Right atrium auricular region (tissue), 2 donors: ENCODE data around the gene MRTFB. TPM values are rescaled to one million over a fixed set of nuclear protein-coding genes. Genes with fewer than 3 reads are reported as not detected.
"Not testable (repeated sequence)": the region's sequence is repeated elsewhere in the genome, so short reads cannot be mapped to it uniquely, and the experiment has no call there.

Experiments used
- DNase-seq: peaks from one replicate; pipeline ENCODE4 v3.0.0-alpha.2; 2019; ENCODE audit warnings: low spot score
- H3K27ac ChIP-seq, 2 donors: fragments of 200-600 bp; sonication (generic); 1 replicate in 1 of 2; 2 replicates in 1 of 2; pipeline ENCODE4 v1.5.1; 2016 to 2019
- H3K27me3 ChIP-seq, 2 donors: fragments of 200-600 bp; sonication (generic); one replicate each; pipeline versions ENCODE4 v1.5.1 to v1.6.0; 2017 to 2019
- H3K36me3 ChIP-seq: fragments of 200-600 bp; sonication (generic); one replicate; pipeline ENCODE4 v1.5.1; 2016
- H3K4me1 ChIP-seq, 2 donors: fragments of 200-600 bp; sonication (generic); one replicate each; pipeline versions ENCODE4 v1.5.1 to v1.6.0; 2017 to 2019
- H3K4me3 ChIP-seq, 2 donors: fragments of 200-600 bp; sonication (generic); 1 replicate in 1 of 2; 2 replicates in 1 of 2; pipeline ENCODE4 v1.5.1; 2017 to 2019; ENCODE audit warnings: mild to moderate bottlenecking in 1 of 2, moderate library complexity in 1 of 2
- H3K9me3 ChIP-seq, 2 donors: fragments of 200-600 bp; sonication (generic); one replicate each; pipeline ENCODE4 v1.5.1; 2019
- CTCF ChIP-seq, 2 donors: fragments of 200-600 bp; sonication (generic); IDR thresholded peaks; one replicate each; pipeline ENCODE4 v1.5.1; 2019; ENCODE audit warnings: antibody characterized with exemption in 2 of 2
- total RNA-seq, 2 donors: library from RNA; depleted of rRNA; stranded (reverse); fragments of >200 nt; gene quantifications; one replicate each; pipeline ENCODE4 v1.1.0, GENCODE V29; 2016

MRTFB gene
- total RNA-seq, 2 donors from 2014 or later, result 38.6 to 46.5 TPM

- Histone ChIP-seq H3K27me3 (no peaks in the 10 kb centered on the region), H3K4me1 (peaks cover 0 to 63% of the 10 kb centered on the region in 2 donors), H3K27ac (peak overlapping the region in 1 of 2 donors; percentile 57), H3K4me3 (no peak overlapping the region), H3K9me3 (no peaks in the 10 kb centered on the region), H3K36me3 (no peaks in the 10 kb centered on the region)
- no peak for TF ChIP-seq CTCF (IDR thresholded peaks at IDR 0.05)
- DNase-seq, result no peak
These were observed 42.2 kb downstream of the MRTFB start for GRCh38 chr16:14113344-14113743.

GRCh38 chr16:14117051-14117450 is 45.9 kb downstream of the MRTFB start:
- no peak for TF ChIP-seq CTCF (IDR thresholded peaks at IDR 0.05)
- no peak for DNase-seq
- Histone ChIP-seq H3K27me3 (no peaks in the 10 kb centered on the region), H3K27ac (no peak overlapping the region), H3K9me3 (no peaks in the 10 kb centered on the region), H3K36me3 (no peaks in the 10 kb centered on the region), H3K4me3 (no peak overlapping the region), H3K4me1 (peaks cover 0 to 36% of the 10 kb centered on the region in 2 donors)

- Histone ChIP-seq H3K36me3 (no peaks in the 10 kb centered on the region), H3K4me3 (no peak overlapping the region), H3K4me1 (peaks cover 0 to 15% of the 10 kb centered on the region in 2 donors), H3K27me3 (no peaks in the 10 kb centered on the region), H3K9me3 (no peaks in the 10 kb centered on the region), H3K27ac (no peak overlapping the region)
- no peak for DNase-seq
- TF ChIP-seq CTCF (IDR thresholded peaks at IDR 0.05), result no peak
These were observed 48.7 kb downstream of the MRTFB start for GRCh38 chr16:14119799-14120198.

GRCh38 chr16:14120335-14120734 is 49.2 kb downstream of the MRTFB start:
- H3K36me3 ChIP-seq, result no peaks in the 10 kb centered on the region

GRCh38 chr16:14121142-14121541 is 50.0 kb downstream of the MRTFB start:
- H3K4me3 ChIP-seq, result no peak overlapping the region
- TF ChIP-seq CTCF (IDR thresholded peaks at IDR 0.05), result no peak
- no peak overlapping the region for H3K27ac ChIP-seq
- H3K27me3 ChIP-seq, result no peaks in the 10 kb centered on the region
- DNase-seq, result no peak
- peaks cover 0 to 22% of the 10 kb centered on the region in 2 donors for H3K4me1 ChIP-seq
- H3K36me3 ChIP-seq, result no peaks in the 10 kb centered on the region
- no peaks in the 10 kb centered on the region for H3K9me3 ChIP-seq

More at GRCh38 chr16:14120335-14120734, 49.2 kb downstream of the MRTFB start:
- no peak for DNase-seq
- Histone ChIP-seq H3K27me3 (no peaks in the 10 kb centered on the region), H3K4me1 (peaks cover 0 to 20% of the 10 kb centered on the region in 2 donors), H3K9me3 (no peaks in the 10 kb centered on the region), H3K4me3 (no peak overlapping the region), H3K27ac (no peak overlapping the region)
- TF ChIP-seq CTCF (IDR thresholded peaks at IDR 0.05), result no peak

GRCh38 chr16:14121872-14122271 is 50.8 kb downstream of the MRTFB start:
- H3K4me1 ChIP-seq, result peaks cover 0 to 22% of the 10 kb centered on the region in 2 donors
- H3K27ac ChIP-seq, result no peak overlapping the region
- no peaks in the 10 kb centered on the region for H3K27me3 ChIP-seq
- TF ChIP-seq CTCF (IDR thresholded peaks at IDR 0.05), result no peak
- H3K9me3 ChIP-seq, result no peaks in the 10 kb centered on the region
- no peak for DNase-seq
- H3K36me3 ChIP-seq, result no peaks in the 10 kb centered on the region
- no peak overlapping the region for H3K4me3 ChIP-seq

GRCh38 chr16:14122430-14122829 is 51.3 kb downstream of the MRTFB start:
- H3K27me3 ChIP-seq, H3K27ac ChIP-seq, H3K36me3 ChIP-seq, H3K9me3 ChIP-seq, H3K4me3 ChIP-seq, DNase-seq: not testable (repeated sequence)
- peaks cover 0 to 22% of the 10 kb centered on the region in 2 donors for H3K4me1 ChIP-seq
